Fibroblast of the aortic adventitia (primary cell): Measurements from ENCODE around the gene PARP4. TPM values are rescaled to one million over a fixed set of nuclear protein-coding genes. Genes with fewer than 3 reads are reported as not detected.
"Not testable (repeated sequence)": the region's sequence is repeated elsewhere in the genome, so short reads cannot be mapped to it uniquely, and the experiment has no call there.

Experiments
- DNase-seq: peaks from one replicate; pipeline ENCODE4 v3.0.0-alpha.2; 2010; ENCODE audit warnings: low read depth
- H3K4me3 ChIP-seq: 2 replicates; pipeline ENCODE4 v1.5.1; 2011; ENCODE audit warnings: low read depth, mild to moderate bottlenecking, control low read depth, low read length, moderate library complexity
- CTCF ChIP-seq: IDR thresholded peaks from 2 replicates; pipeline ENCODE4 v1.5.1; 2011; ENCODE audit warnings: mild to moderate bottlenecking, low read length, control low read depth, inconsistent platforms; ENCODE audit not compliant: insufficient read depth
- total RNA-seq: library from RNA; depleted of rRNA; stranded (reverse); fragments of >200 nt; gene quantifications from 2 replicates; pipeline ENCODE4 v1.2.3, GENCODE V29; 2012; ENCODE audit warnings: low replicate concordance

PARP4 gene
- total RNA-seq, 1 donor = 109 TPM

- no peak overlapping the region for H3K4me3 ChIP-seq
- no peak for TF ChIP-seq CTCF
- DNase-seq = no peak
Measured at GRCh38 chr13:24489721-24490120, 22.9 kb downstream of the PARP4 start.

- not testable (repeated sequence) for H3K4me3 ChIP-seq, DNase-seq
Measured at GRCh38 chr13:24488092-24488491, 24.5 kb downstream of the PARP4 start.

- peak; percentile 85 for DNase-seq
Measured at GRCh38 chr13:24486017-24486657, 26.4 kb downstream of the PARP4 start.

GRCh38 chr13:24473686-24474085 is 38.9 kb downstream of the PARP4 start:
- no peak for DNase-seq
- no peak for TF ChIP-seq CTCF
- no peak overlapping the region for H3K4me3 ChIP-seq

More at GRCh38 chr13:24486017-24486657, 26.4 kb downstream of the PARP4 start:
- H3K4me3 ChIP-seq = not testable (repeated sequence)

- not testable (repeated sequence) for DNase-seq, H3K4me3 ChIP-seq
Measured at GRCh38 chr13:24472129-24472528, 40.4 kb downstream of the PARP4 start.

- DNase-seq = no peak
- H3K4me3 ChIP-seq = no peak overlapping the region
- TF ChIP-seq CTCF = no peak
Measured at GRCh38 chr13:24463078-24463477, 49.5 kb downstream of the PARP4 start.

- H3K4me3 ChIP-seq = no peak overlapping the region
- TF ChIP-seq CTCF = no peak
- no peak for DNase-seq
Measured at GRCh38 chr13:24460256-24460655, 52.3 kb downstream of the PARP4 start.

- no peak for DNase-seq
- H3K4me3 ChIP-seq = no peak overlapping the region
- TF ChIP-seq CTCF = no peak
Measured at GRCh38 chr13:24459726-24460125, 52.9 kb downstream of the PARP4 start.

GRCh38 chr13:24459234-24459633 is 53.3 kb downstream of the PARP4 start:
- no peak for TF ChIP-seq CTCF
- H3K4me3 ChIP-seq = no peak overlapping the region
- DNase-seq = peak; percentile 79
